GM06990 (cell line): ENCODE results near the gene C12orf57.

Source experiments
- DNase-seq: peaks from one replicate; pipeline ENCODE4 v3.0.0-alpha.2; 2011; ENCODE audit not compliant: insufficient read length; ENCODE audit errors: extremely low read depth
- H3K27me3 ChIP-seq: replicated peaks from 2 replicates; pipeline ENCODE4 v1.6.0; 2011; ENCODE audit warnings: low read length; ENCODE audit not compliant: control insufficient read depth, insufficient read depth
- H3K36me3 ChIP-seq: 2 replicates; pipeline ENCODE4 v1.5.1; 2011; ENCODE audit warnings: low read length; ENCODE audit not compliant: control insufficient read depth, insufficient read depth
- H3K4me3 ChIP-seq: replicated peaks from 2 replicates; pipeline ENCODE4 v1.5.1; 2011; ENCODE audit warnings: low read depth, mild to moderate bottlenecking, control low read depth, low read length
- CTCF ChIP-seq: IDR thresholded peaks from 2 replicates; pipeline ENCODE4 v1.5.1; 2011; ENCODE audit warnings: low read length, control low read depth, mild to moderate bottlenecking, inconsistent platforms; ENCODE audit not compliant: insufficient read depth, poor library complexity, severe bottlenecking

C12orf57 gene

GRCh38 chr12:6960593-6961277 lies 16.9 kb downstream of the C12orf57 start:
- Histone ChIP-seq H3K27me3 (no peaks in the 10 kb centered on the region), H3K4me3 (no peak overlapping the region; the same call in 1 of the 2 replicates), H3K36me3 (peaks cover 51% of the 10 kb centered on the region)
- peak; percentile 77 for DNase-seq
- peak; percentile 45 for TF ChIP-seq CTCF

GRCh38 chr12:6961278-6961694 lies 17.5 kb downstream of the C12orf57 start:
- H3K36me3 ChIP-seq: peaks cover 49% of the 10 kb centered on the region
- H3K4me3 ChIP-seq: no peak overlapping the region; the same call in 1 of the 2 replicates
- DNase-seq: peak; percentile 85
- H3K27me3 ChIP-seq: no peaks in the 10 kb centered on the region
- TF ChIP-seq CTCF: no peak

DNA sequence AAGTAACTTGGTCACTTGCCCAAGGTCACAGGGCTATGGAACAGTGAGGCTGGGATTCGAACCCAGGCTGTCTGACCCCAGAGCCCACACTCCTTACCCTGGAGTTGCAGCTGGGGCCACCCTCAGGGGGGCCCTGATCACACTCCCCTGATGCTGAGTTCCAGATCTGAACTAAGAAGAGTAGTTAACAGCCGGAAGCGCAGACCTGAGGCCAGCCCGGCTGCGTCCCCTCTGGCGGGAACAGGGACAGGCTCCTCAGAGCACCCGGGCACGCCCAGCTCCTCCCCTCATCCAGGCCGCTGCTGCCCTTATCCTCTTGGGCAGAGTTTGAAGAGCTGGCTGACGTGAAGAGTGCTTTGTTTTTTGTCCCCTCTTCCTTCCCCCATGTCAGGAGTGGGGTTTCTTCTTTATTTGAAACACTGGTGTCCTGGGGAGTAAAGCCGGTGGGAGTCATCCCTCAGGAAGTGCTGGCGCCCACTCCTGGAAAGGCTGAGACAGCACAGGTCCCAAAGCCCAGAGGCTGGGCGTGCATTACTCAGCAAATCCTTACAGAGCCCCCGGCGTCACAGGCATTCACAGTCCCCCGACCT lies 18.0 kb downstream of the C12orf57 start:
- H3K27me3 ChIP-seq: no peaks in the 10 kb centered on the region

DNA sequence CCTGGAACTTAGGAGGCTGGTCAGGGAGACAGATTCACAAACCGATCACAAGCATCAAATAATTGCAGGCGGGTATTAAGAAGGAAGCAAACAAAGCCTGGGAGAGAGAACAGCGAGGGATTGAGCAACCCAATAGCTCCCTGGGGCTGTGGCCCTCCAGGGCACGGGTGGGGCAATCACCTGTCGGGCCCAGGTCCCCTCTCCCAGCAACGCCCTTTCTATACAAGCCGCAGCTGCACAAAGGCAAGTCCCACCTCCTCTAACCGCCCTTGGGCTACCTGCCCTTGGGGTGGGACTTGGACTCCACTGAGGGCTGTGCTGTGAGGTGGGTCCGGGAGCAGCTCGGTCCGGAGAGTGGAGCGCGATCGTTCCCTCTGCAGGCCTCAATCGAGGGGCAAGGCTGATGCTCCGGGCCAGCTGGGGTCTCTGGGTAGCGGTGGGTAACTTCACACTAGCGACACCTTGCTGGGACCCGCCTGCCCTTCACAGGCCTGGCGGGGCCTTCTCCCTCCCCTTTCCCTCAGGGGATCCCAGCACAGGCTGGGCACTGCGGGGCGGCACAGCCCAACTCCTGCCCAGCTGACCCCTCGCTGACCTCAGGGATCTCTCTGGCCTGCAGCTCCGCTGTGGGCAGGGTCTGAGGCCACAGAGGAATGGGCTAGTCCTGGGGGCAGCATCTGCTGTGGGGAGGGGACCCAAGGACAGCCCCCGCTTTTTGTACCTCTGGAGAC lies 18.6 kb downstream of the C12orf57 start:
- DNase-seq: no peak
- Histone ChIP-seq H3K27me3 (no peaks in the 10 kb centered on the region), H3K4me3 (no peak overlapping the region), H3K36me3 (peaks cover 46% of the 10 kb centered on the region)
- no peak for TF ChIP-seq CTCF

More for the DNA sequence above, 18.0 kb downstream of the C12orf57 start:
- Histone ChIP-seq H3K4me3 (no peak overlapping the region; the same call in 1 of the 2 replicates), H3K36me3 (peaks cover 46% of the 10 kb centered on the region)
- TF ChIP-seq CTCF: peak; percentile 52
- DNase-seq: peak; percentile 85

DNA sequence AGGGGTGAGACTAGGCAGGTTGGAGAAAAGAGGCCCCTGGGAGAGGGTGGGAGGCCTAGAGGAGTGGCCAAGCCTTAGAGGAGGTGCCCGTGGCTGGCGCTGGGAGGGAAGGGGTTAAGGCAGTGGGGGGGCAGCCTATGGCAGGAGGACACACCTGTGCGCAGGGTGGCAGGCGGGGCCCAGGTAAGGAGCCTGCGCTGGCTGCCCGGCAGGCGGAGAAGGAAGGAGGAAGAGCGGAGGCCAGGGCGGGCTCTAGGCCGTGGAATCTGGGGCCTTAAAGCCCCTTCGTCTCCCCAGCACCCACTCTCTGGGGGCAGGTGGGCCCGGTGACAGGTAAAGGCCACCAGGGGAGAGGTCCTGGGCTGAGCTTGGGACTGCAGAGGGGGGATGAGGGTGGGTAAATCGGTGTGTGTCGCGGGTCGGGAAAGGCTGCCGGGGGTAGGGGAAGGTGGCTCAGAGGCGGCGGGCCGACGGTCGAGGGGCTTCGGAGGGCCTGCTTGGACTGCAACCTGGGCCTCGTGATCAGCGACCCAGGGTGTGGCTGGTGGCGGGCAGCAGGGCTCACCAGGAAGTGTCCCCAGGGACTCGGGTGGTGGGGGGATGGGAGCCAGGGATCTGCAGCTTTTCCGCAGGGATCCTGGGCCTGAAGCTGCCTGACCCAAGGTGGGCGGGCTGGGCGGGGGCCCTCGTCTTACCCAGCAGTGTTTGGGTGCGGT lies 19.4 kb downstream of the C12orf57 start:
- Histone ChIP-seq H3K36me3 (peaks cover 47% of the 10 kb centered on the region), H3K27me3 (no peaks in the 10 kb centered on the region), H3K4me3 (no peak overlapping the region)
- no peak for TF ChIP-seq CTCF
- no peak for DNase-seq
